PC-9 (cell line): Measurements from ENCODE around the gene TMEM132C.

ENCODE experiments used
- CTCF ChIP-seq: fragments of 200-600 bp; sonication (generic); conservative IDR thresholded peaks from 2 replicates; pipeline ENCODE4 v1.6.1; 2017; ENCODE audit warnings: mixed run types, antibody characterized with exemption, mild to moderate bottlenecking, moderate library complexity
- EZH2 ChIP-seq: fragments of 200-600 bp; sonication (generic); IDR thresholded peaks from 2 replicates; pipeline ENCODE4 v1.8.0; 2017; ENCODE audit warnings: antibody characterized with exemption, low read depth

- TF ChIP-seq CTCF (no peak), EZH2 (no peak)
These were observed 298.0 kb downstream of the TMEM132C start for GRCh38 chr12:128564956-128565355.
